ENCODE data around the gene SLC46A1.

GRCh38 chr17:28369684-28370034 is 36.4 kb downstream of the SLC46A1 start:
- TF ChIP-seq CTCF (IDR thresholded peaks at IDR 0.05) (no peak), POLR2A (IDR thresholded peaks at IDR 0.05) (no peak)
